ENCODE data around the gene TAF1B.

TAF1B gene

DNA sequence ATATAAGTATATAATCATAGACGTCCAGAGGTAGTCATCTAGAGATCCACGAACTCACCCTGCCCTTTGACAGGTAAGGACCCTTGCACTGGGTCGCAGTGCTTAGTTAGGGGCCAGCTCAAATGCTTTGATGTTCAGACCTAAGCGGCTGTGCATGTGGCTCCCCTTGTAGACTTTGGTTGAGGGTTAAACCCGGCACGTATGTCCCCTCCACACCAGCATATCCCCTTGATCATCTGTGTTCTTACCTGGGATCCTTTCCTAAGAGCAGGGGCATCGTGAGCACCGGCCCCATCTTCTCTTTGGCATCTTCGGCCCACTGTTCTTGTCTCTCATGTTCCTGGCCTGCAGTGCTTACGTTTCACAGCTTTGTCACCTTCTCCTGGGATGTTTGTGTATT, 139.6 kb downstream of the TAF1B start:
- TF ChIP-seq CTCF (IDR thresholded peaks at IDR 0.05; ENCODE audit: control extremely low read depth, extremely low read depth, low read depth, missing control alignments): no peak
- ChIA-PET POLR2A (interaction anchor here (0.7 kb wide), 2 partner anchors 317 to 1961 kb away, joined by 4 read pairs; no protein-coding TSS in a partner anchor), CTCF (interaction anchor here (0.7 to 6.2 kb wide), 11 partner anchors 8 to 452 kb away, joined by 3 to 87 read pairs (median 23); no protein-coding TSS in a partner anchor)

GRCh38 chr2:9983401-9984216, 140.3 kb downstream of the TAF1B start:
- ChIA-PET POLR2A (interaction anchor here (0.7 kb wide), 2 partner anchors 317 to 1960 kb away, joined by 4 read pairs; no protein-coding TSS in a partner anchor), CTCF (interaction anchor here (0.7 to 6.2 kb wide), 66 partner anchors 8 to 819 kb away, joined by 3 to 87 read pairs (median 6); partner anchors contain the start of gene KLF11)
- no peak for DNase-seq (ENCODE audit: extremely low spot score)
- TF ChIP-seq CTCF (IDR thresholded peaks at IDR 0.05; ENCODE audit: control extremely low read depth, extremely low read depth, low read depth, missing control alignments): no peak

More for the DNA sequence above, 139.6 kb downstream of the TAF1B start:
- DNase-seq (ENCODE audit: extremely low spot score): no peak
